Right ventricle myocardium inferior (tissue), 1 donor: ENCODE measurements around the gene NMNAT3. TPM values are rescaled to one million over a fixed set of nuclear protein-coding genes. Genes with fewer than 3 reads are reported as not detected.

Experiments used
- ATAC-seq: fragments of 200-7000 bp; cut with Tn5 transposase; one replicate; pipeline ENCODE4 v1.9.1; 2020; ENCODE audit warnings: mild to moderate bottlenecking, moderate library complexity
- DNase-seq: peaks from one replicate; pipeline ENCODE4 v3.0.0; 2021; ENCODE audit errors: missing footprints
- intact Hi-C: fragments of 100-400 bp; cut with DNase I; formaldehyde crosslinking; loops from one replicate; pipeline ENCODE4 v1.11.0; 2022
- total RNA-seq: library from RNA; stranded (reverse); fragmentation: NEBNext Ultra II Directional; extraction: Animal tissue kit (Norgen Biotek cat#: 25700); gene quantifications from one replicate; pipeline ENCODE4 v1.2.1, GENCODE V29; 2021
- donor health status: DM: no; HTN: yes; CAD: no; lungs with severe emphysema.

Gene NMNAT3
- total RNA-seq, 1 donor from 2014 or later: 11.0 TPM

- DNase-seq: no peak
- ATAC-seq: no peak
- intact Hi-C loops: loop anchor here (10.0 kb wide), 1 partner anchor 92 kb away; no protein-coding TSS in a partner anchor
These were observed 962 bp downstream of the NMNAT3 start for GRCh38 chr3:139676632-139677387.

- ATAC-seq: no peak
- intact Hi-C loops: loop anchor here (10.0 kb wide), 1 partner anchor 91 kb away; no protein-coding TSS in a partner anchor
- DNase-seq: no peak
These were observed 1.7 kb downstream of the NMNAT3 start for GRCh38 chr3:139676108-139676507.

GRCh38 chr3:139675327-139675726 lies 2.4 kb downstream of the NMNAT3 start:
- intact Hi-C loops: loop anchor here (10.0 kb wide), 1 partner anchor 91 kb away; no protein-coding TSS in a partner anchor
- DNase-seq (no peak), ATAC-seq (no peak)

GRCh38 chr3:139674571-139675260 lies 3.1 kb downstream of the NMNAT3 start:
- intact Hi-C loops: loop anchor here (10.0 kb wide), 1 partner anchor 90 kb away; no protein-coding TSS in a partner anchor
- DNase-seq (no peak), ATAC-seq (no peak)

DNA sequence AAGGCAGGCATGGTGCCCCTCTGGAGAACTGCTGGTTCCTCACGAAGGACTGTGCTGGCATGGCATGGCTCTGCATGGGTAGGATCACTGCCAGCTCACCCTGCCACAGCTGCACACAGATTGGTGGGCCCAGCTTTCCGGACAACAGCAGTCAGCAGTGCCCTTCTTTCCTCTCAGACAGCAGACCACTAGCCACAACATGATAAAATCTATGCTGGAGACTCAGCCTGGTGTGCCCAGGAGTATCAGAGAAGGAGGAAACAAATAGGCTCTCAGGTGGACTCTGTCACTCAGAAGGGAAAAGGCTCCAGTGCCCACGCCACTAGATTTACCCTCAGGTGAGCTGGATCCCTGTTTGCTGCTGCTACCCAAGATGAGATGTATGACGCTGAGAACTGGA lies 4.9 kb downstream of the NMNAT3 start:
- intact Hi-C loops: loop anchor here (10.0 kb wide), 1 partner anchor 88 kb away; no protein-coding TSS in a partner anchor
- ATAC-seq (no peak), DNase-seq (no peak)

GRCh38 chr3:139671863-139672646 lies 5.7 kb downstream of the NMNAT3 start:
- intact Hi-C loops: loop anchor here (10.0 kb wide), 1 partner anchor 87 kb away; no protein-coding TSS in a partner anchor
- ATAC-seq (no peak), DNase-seq (no peak)

GRCh38 chr3:139671107-139671506 lies 6.7 kb downstream of the NMNAT3 start:
- DNase-seq: no peak
- intact Hi-C loops: loop anchor here (10.0 kb wide), 1 partner anchor 86 kb away; no protein-coding TSS in a partner anchor
- ATAC-seq: no peak

- no peak for ATAC-seq
- intact Hi-C loops: loop anchor here (10.0 kb wide), 1 partner anchor 85 kb away; no protein-coding TSS in a partner anchor
- DNase-seq: no peak
These were observed 7.6 kb downstream of the NMNAT3 start for GRCh38 chr3:139670196-139670595.

DNA sequence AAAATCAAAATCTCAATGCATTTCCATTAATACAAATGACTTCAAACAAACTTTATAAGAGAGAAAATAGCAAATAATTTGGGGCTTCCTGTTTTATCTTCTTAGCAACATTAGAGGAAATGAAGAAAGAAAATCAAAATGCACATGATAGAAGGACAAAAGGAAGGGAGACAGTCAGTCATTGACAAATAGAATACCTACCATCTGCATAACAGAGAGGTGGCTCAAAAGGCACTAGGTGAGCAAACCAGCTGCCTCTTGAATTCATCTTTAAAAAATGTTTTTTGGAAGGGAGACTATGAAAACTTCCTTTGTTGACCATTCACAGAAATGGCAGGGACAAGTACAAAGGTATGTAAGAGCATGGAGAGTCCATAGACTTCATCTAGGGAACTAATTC lies 9.4 kb downstream of the NMNAT3 start:
- intact Hi-C loops: no loop called here

DNA sequence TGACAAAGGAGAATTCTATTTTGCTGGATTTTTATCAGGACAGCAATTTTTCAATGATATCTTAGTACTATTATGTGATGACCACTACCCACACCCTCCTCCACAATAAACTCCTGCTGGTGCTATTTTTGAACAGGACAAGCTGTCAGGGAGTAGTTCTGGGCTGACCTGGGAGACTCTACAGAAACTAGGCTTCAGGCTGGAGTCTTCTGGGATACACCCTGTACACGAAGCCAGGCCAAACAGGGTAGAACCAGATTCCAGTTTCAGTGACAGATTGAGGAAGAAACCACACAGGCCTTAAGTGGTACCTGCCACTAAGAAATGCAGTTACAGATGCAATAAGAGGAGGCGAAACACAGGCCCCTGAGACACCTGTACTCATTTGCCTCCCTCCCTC lies 12.8 kb downstream of the NMNAT3 start:
- peak; percentile 50 for ATAC-seq
- no peak for DNase-seq
- intact Hi-C loops: no loop called here

More for the DNA sequence above, 9.4 kb downstream of the NMNAT3 start:
- DNase-seq (no peak), ATAC-seq (no peak)

- DNase-seq (no peak), ATAC-seq (no peak)
- intact Hi-C loops: no loop called here
These were observed 17.5 kb downstream of the NMNAT3 start for GRCh38 chr3:139660269-139660668.

- DNase-seq: no peak
- intact Hi-C loops: no loop called here
- ATAC-seq: no peak
These were observed 18.3 kb downstream of the NMNAT3 start for GRCh38 chr3:139659511-139659910.

- ATAC-seq: no peak
- intact Hi-C loops: no loop called here
- DNase-seq: no peak
These were observed 19.8 kb downstream of the NMNAT3 start for GRCh38 chr3:139657936-139658335.

DNA sequence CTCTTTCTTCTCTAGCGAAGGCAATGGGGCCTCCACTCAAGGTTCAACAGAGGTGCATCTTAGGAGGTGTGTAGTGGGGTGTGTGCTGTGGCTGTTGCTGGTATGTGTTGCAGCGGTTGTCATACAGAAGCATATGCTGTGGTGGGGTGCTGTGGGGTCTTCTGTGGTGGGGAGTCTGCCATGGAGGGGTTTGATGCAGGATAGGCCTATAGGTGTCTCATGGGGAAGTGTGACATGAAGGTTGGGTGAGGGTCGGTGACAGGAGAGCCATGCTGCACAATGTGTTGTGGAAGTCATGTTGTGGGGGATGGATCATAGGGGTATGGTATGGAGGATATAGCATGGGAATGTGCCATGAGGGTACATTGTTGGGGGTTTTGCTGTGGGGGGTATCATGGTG lies 20.3 kb downstream of the NMNAT3 start:
- intact Hi-C loops: no loop called here
- DNase-seq (no peak), ATAC-seq (no peak)

DNA sequence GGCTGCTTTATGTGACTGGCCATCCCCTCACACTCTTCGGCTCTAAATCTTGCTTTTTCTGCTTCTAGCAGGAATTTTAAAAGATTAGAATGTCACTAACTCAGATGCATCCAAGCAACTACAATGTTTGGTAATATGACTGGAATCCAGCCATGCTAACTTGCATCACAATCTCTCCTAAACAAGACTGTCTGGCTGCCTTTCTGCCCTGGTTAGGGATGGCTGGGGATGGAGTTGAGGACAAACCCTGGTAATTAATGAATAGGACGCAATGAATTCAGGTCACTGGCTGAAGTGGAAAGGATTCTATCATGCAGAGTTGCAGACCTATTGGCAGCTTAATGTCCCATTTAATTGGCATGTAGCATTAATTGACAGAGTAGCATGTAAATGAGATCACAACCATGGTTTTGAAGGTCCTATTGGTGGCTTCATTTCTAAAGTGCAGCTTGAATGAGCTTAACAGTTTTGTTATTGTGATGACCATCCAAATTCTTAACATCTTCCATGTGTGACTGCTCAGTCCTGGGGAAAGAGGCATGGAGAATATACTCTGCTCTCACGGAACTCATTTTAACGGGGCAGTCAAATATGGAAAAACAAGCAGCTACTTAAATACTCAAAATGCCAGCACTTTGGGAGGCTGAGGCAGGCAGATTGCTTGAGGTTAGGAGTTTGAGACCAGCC lies 21.7 kb downstream of the NMNAT3 start:
- no peak for DNase-seq
- ATAC-seq: peak; percentile 68
- intact Hi-C loops: no loop called here

DNA sequence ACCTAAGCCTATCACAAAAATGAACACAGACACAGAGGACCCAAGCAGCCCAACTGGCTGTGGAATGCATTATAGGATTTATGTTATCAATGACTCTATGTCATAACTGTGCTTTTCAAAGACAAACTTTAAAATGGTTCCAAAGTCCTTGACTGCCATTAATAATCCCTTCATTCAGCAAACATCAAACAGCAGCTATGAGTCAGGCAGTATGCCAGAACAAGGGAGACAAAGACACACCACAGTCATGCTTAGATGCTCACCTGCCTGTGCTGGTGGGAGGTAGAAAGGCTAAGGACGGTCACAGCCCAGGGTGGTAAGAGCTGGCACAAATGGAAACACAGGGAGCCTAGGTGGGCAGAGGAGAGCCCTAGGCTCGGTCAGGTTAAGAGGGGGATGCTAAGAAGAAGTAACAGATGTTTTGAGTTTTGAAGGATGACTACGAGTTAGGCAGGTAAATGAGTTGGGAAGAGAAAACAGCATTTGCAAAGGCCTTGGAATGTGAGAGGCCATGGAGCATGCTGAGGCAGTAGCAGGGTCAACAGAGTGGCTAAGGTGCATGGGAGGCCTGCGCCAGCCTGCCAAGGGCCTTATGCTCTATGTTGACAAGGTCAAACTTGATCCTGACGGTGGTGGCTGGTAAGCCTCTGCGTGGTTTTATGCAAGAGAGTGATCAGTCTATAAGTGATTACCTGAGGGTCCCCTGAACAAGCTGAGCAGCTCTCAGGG lies 23.0 kb downstream of the NMNAT3 start:
- intact Hi-C loops: no loop called here
- ATAC-seq: no peak
- DNase-seq: no peak

- peak; percentile 44 for ATAC-seq
- DNase-seq: no peak
- intact Hi-C loops: no loop called here
These were observed 24.2 kb downstream of the NMNAT3 start for GRCh38 chr3:139653582-139653981.

DNA sequence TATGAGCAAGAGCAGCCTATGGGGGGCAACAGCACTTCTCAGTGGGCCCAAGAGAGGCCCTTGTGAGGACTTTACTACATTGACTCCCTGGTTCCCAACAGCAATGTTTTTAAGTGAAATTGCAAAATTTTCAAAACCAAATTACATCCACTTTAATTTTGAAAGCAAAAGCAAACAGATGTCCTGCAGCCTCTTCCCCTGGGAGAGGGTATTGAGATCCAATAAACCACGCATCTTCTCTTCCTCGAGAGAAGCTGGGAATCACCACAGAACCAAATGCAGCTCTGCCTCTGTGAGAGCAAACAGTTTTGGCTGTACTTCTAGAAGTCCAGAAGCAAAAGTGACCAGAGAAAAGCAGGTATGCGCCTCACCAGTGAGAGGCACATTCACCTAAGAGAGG lies 25.2 kb downstream of the NMNAT3 start:
- no peak for ATAC-seq
- intact Hi-C loops: no loop called here
- no peak for DNase-seq
